ENCODE data around the gene EGFL7. TPM values are rescaled to one million over a fixed set of nuclear protein-coding genes. Genes with fewer than 3 reads are reported as not detected.

EGFL7 gene
- total and polyA plus RNA-seq, 2 of the 8 experiments (the other 6 are each of a cell fraction or from before 2014, with no cell fraction given): 37.8 to 53.4 TPM

DNA sequence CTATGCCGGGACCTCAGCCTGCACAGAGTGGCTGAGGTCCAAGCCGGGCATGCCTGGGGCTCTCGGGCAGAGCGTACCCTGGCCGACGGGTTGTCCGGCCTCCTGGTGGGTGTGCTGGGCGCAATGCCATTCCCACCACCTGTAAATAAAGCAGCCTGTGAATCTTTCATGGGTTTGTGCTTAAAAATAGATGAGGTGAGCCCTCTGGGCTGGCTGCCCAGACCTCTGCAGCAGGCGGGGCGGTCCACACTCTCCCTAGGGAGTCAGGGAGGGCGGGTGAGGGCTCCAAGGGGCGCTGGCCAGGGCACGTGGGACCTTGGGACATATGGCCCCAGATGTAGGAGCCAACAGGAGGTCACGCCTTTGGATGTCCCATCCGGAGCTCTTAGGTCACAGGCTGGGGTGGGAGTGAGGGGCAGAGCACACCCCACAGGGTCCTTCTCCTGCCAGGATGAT, 28.1 kb downstream of the EGFL7 start (continued):
- TF ChIP-seq, protein P1, sequence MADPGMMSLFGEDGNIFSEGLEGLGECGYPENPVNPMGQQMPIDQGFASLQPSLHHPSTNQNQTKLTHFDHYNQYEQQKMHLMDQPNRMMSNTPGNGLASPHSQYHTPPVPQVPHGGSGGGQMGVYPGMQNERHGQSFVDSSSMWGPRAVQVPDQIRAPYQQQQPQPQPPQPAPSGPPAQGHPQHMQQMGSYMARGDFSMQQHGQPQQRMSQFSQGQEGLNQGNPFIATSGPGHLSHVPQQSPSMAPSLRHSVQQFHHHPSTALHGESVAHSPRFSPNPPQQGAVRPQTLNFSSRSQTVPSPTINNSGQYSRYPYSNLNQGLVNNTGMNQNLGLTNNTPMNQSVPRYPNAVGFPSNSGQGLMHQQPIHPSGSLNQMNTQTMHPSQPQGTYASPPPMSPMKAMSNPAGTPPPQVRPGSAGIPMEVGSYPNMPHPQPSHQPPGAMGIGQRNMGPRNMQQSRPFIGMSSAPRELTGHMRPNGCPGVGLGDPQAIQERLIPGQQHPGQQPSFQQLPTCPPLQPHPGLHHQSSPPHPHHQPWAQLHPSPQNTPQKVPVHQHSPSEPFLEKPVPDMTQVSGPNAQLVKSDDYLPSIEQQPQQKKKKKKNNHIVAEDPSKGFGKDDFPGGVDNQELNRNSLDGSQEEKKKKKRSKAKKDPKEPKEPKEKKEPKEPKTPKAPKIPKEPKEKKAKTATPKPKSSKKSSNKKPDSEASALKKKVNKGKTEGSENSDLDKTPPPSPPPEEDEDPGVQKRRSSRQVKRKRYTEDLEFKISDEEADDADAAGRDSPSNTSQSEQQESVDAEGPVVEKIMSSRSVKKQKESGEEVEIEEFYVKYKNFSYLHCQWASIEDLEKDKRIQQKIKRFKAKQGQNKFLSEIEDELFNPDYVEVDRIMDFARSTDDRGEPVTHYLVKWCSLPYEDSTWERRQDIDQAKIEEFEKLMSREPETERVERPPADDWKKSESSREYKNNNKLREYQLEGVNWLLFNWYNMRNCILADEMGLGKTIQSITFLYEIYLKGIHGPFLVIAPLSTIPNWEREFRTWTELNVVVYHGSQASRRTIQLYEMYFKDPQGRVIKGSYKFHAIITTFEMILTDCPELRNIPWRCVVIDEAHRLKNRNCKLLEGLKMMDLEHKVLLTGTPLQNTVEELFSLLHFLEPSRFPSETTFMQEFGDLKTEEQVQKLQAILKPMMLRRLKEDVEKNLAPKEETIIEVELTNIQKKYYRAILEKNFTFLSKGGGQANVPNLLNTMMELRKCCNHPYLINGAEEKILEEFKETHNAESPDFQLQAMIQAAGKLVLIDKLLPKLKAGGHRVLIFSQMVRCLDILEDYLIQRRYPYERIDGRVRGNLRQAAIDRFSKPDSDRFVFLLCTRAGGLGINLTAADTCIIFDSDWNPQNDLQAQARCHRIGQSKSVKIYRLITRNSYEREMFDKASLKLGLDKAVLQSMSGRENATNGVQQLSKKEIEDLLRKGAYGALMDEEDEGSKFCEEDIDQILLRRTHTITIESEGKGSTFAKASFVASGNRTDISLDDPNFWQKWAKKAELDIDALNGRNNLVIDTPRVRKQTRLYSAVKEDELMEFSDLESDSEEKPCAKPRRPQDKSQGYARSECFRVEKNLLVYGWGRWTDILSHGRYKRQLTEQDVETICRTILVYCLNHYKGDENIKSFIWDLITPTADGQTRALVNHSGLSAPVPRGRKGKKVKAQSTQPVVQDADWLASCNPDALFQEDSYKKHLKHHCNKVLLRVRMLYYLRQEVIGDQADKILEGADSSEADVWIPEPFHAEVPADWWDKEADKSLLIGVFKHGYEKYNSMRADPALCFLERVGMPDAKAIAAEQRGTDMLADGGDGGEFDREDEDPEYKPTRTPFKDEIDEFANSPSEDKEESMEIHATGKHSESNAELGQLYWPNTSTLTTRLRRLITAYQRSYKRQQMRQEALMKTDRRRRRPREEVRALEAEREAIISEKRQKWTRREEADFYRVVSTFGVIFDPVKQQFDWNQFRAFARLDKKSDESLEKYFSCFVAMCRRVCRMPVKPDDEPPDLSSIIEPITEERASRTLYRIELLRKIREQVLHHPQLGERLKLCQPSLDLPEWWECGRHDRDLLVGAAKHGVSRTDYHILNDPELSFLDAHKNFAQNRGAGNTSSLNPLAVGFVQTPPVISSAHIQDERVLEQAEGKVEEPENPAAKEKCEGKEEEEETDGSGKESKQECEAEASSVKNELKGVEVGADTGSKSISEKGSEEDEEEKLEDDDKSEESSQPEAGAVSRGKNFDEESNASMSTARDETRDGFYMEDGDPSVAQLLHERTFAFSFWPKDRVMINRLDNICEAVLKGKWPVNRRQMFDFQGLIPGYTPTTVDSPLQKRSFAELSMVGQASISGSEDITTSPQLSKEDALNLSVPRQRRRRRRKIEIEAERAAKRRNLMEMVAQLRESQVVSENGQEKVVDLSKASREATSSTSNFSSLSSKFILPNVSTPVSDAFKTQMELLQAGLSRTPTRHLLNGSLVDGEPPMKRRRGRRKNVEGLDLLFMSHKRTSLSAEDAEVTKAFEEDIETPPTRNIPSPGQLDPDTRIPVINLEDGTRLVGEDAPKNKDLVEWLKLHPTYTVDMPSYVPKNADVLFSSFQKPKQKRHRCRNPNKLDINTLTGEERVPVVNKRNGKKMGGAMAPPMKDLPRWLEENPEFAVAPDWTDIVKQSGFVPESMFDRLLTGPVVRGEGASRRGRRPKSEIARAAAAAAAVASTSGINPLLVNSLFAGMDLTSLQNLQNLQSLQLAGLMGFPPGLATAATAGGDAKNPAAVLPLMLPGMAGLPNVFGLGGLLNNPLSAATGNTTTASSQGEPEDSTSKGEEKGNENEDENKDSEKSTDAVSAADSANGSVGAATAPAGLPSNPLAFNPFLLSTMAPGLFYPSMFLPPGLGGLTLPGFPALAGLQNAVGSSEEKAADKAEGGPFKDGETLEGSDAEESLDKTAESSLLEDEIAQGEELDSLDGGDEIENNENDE (IDR thresholded peaks at IDR 0.05; ENCODE audit: insufficient replicate concordance, low read length): no peak
